ENCODE data around the gene NBEAL2. TPM values are rescaled to one million over a fixed set of nuclear protein-coding genes. Genes with fewer than 3 reads are reported as not detected.
"Not testable (repeated sequence)": the region's sequence is repeated elsewhere in the genome, so short reads cannot be mapped to it uniquely, and the experiment has no call there.

The NBEAL2 gene
- total RNA-seq, 2 donors from 2014 or later: 25.8 to 53.5 TPM

DNA sequence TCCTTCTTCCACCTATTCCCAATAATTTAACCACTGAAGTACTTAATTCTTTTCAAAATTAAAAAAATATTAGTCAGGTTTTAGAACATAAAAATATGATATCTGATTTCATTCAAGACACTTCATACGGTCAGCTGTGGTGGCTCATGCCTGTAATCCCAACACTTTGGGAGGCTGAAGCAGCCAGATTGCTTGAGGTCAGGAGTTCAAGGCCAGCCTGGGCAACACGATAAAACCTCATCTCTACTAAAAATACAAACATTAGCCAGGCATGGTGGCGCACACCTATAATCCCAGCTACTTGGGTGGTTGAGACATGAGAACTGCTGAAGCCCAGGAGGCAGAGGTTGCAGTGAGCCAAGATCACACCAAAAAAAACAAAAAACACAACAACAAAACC is 56.7 kb downstream of the NBEAL2 start:
- TF ChIP-seq POLR2A (IDR thresholded peaks at IDR 0.05): no peak
- TF ChIP-seq, protein P1, sequence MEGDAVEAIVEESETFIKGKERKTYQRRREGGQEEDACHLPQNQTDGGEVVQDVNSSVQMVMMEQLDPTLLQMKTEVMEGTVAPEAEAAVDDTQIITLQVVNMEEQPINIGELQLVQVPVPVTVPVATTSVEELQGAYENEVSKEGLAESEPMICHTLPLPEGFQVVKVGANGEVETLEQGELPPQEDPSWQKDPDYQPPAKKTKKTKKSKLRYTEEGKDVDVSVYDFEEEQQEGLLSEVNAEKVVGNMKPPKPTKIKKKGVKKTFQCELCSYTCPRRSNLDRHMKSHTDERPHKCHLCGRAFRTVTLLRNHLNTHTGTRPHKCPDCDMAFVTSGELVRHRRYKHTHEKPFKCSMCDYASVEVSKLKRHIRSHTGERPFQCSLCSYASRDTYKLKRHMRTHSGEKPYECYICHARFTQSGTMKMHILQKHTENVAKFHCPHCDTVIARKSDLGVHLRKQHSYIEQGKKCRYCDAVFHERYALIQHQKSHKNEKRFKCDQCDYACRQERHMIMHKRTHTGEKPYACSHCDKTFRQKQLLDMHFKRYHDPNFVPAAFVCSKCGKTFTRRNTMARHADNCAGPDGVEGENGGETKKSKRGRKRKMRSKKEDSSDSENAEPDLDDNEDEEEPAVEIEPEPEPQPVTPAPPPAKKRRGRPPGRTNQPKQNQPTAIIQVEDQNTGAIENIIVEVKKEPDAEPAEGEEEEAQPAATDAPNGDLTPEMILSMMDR (IDR thresholded peaks at IDR 0.05): no peak
- no peak for TF ChIP-seq POLR2AphosphoS5 (IDR thresholded peaks at IDR 0.05)
- Histone ChIP-seq H3K9me3 (no peaks in the 10 kb centered on the region), H3K27me3 (replicated peaks; ENCODE audit: insufficient read depth) (no peaks in the 10 kb centered on the region), H3K4me3 (no peak overlapping the region), H3K27ac (no peak overlapping the region), H3K4me1 (replicated peaks) (no peaks in the 10 kb centered on the region), H3K36me3 (peaks cover 0 to 4% of the 10 kb centered on the region in 2 donors)
- intact Hi-C loops (cut with DNase I): no loop called here
- no peak for DNase-seq (ENCODE audit: low spot score)
- WGBS: 57% methylated on average over 3 of the region's 3 CpGs

DNA sequence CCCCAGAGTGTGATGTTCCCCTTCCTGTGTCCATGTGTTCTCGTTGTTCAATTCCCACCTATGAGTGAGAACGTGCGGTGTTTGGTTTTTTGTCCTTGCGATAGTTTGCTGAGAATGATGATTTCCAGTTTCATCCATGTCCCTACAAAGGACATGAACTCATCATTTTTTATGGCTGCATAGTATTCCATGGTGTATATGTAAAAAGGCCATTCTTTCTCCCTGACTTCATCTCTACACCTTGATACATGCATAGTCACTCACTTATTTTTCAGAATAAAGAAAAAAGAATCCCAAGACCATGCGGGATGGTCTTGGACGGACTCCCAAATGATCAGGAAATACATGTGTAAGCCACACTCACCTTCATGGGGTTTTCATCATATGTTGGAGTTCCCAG is 57.8 kb downstream of the NBEAL2 start:
- H3K4me1 ChIP-seq (replicated peaks); H3K4me3 ChIP-seq; H3K9me3 ChIP-seq; intact Hi-C loops (cut with DNase I); DNase-seq (ENCODE audit: low spot score); H3K27me3 ChIP-seq (replicated peaks; ENCODE audit: insufficient read depth); H3K27ac ChIP-seq; H3K36me3 ChIP-seq: not testable (repeated sequence)
- WGBS: 75% methylated on average over 6 of the region's 6 CpGs

DNA sequence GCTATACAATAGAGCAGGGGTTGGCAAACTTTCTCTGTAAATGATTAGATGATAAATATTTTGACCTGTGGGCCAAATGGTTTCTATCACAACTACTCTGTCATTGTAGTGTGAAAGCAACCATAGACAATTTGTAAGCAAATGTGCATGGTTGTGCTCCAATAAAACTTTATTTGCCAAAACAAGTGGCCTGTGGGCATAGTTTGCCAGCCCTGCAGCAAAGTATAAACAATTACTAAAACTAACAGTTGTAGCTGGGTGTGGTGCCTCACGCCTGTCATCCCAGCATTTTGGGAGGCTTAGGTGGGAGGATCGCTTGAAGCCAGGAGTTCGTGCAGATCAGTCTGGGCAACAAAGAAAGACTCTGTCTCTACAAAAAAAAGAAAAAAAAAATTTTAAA is 61.6 kb downstream of the NBEAL2 start:
- intact Hi-C loops (cut with DNase I): no loop called here
- Histone ChIP-seq H3K4me1 (replicated peaks) (no peaks in the 10 kb centered on the region), H3K4me3 (no peak overlapping the region), H3K36me3 (peaks cover 0 to 4% of the 10 kb centered on the region in 2 donors), H3K27me3 (replicated peaks; ENCODE audit: insufficient read depth) (no peaks in the 10 kb centered on the region), H3K9me3 (no peaks in the 10 kb centered on the region), H3K27ac (no peak overlapping the region)
- no peak for DNase-seq (ENCODE audit: low spot score)
- WGBS: 96% methylated on average over 3 of the region's 3 CpGs
- no peak for TF ChIP-seq POLR2A (IDR thresholded peaks at IDR 0.05)
- TF ChIP-seq POLR2AphosphoS5 (IDR thresholded peaks at IDR 0.05): no peak
- TF ChIP-seq, protein P1 (IDR thresholded peaks at IDR 0.05): no peak

GRCh38 chr3:47042231-47042791 is 62.8 kb downstream of the NBEAL2 start:
- Histone ChIP-seq H3K36me3 (peaks cover 0 to 4% of the 10 kb centered on the region in 2 donors), H3K4me3 (no peak overlapping the region), H3K27ac (no peak overlapping the region), H3K4me1 (replicated peaks) (no peaks in the 10 kb centered on the region), H3K9me3 (no peaks in the 10 kb centered on the region), H3K27me3 (replicated peaks; ENCODE audit: insufficient read depth) (no peaks in the 10 kb centered on the region)
- no peak for TF ChIP-seq POLR2AphosphoS5 (IDR thresholded peaks at IDR 0.05)
- no peak for TF ChIP-seq POLR2A (IDR thresholded peaks at IDR 0.05)
- TF ChIP-seq, protein P1 (IDR thresholded peaks at IDR 0.05): no peak
- DNase-seq (ENCODE audit: low spot score): no peak
- intact Hi-C loops (cut with DNase I): no loop called here
- 53% methylated on average over 5 of the region's 5 CpGs for WGBS

GRCh38 chr3:47047069-47047468 is 67.6 kb downstream of the NBEAL2 start:
- intact Hi-C loops (cut with DNase I): no loop called here

More at GRCh38 chr3:47047069-47047468, 67.6 kb downstream of the NBEAL2 start:
- TF ChIP-seq, protein P1 (IDR thresholded peaks at IDR 0.05): no peak
- TF ChIP-seq POLR2A (IDR thresholded peaks at IDR 0.05) (no peak), POLR2AphosphoS5 (IDR thresholded peaks at IDR 0.05) (no peak)
- Histone ChIP-seq H3K36me3 (no peaks in the 10 kb centered on the region), H3K9me3 (no peaks in the 10 kb centered on the region), H3K4me1 (replicated peaks) (no peaks in the 10 kb centered on the region), H3K27me3 (replicated peaks; ENCODE audit: insufficient read depth) (no peaks in the 10 kb centered on the region), H3K27ac (no peak overlapping the region), H3K4me3 (no peak overlapping the region)
- DNase-seq (ENCODE audit: low spot score): no peak
